GM18873 (cell line): Measurements from ENCODE around the gene MSL1.
A peak's percentile ranks its signal among the peaks of the same experiment; 100 is the strongest.

Experiments used
- ATAC-seq: cut with Tn5 transposase; IDR thresholded peaks from one replicate; pipeline ENCODE4 v1.9.1; 2021; ENCODE audit warnings: mild to moderate bottlenecking, moderate library complexity, moderate number of reproducible peaks; ENCODE audit not compliant: unreplicated experiment, low FRiP score

MSL1 gene

DNA sequence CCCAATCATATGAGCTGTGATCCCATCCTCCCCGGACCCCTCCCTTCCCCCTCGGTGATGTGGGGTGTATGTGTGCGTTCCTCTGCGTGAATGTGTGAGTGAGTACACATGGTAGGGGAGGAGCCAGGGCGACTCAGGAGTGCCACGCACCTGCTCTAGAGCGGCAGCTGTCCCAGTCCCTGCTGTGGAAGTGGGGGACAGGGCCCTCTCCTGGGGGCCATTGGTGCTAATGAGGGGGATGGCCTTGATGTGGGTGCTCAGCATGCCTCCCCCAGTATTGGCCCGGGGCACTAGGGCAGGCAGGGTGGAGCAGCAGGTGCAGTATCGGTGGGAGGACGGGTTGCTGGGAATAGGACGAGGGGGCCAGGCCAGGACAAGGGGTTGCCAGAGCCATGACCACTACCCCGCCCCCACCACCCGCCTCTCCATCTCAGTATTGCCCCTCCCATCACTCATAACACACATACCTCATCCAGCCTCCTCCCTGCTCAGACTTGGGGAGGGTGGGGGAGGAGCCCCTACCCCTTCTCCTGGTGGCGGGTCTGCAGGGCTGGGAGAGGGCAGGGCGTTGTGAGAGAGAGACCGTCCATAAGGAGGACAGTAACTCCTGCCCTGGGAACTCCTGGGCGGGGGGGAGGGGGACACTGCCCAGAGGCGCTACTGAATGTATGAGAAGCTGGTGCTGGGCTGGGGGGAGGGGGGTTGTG lies 29.9 kb upstream of the MSL1 start:
- no peak for ATAC-seq

DNA sequence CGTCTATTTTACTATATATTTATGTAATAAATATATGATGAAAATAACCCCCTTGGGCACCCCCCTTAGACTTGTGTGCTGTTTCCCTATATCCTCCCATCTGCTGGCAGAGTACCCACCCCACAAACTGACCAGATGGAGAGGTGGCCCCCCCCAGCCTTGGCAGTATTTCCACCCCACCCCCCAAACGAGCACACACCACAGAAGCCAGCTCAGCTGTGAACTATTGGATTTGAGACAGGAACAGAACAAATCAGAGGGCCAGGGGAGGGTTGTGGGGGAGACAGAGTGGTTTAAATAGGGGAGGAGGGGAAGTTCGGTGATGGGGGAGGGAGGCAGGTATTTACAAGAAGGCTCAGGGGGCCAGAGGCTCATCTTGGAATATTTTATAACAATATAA lies 29.2 kb upstream of the MSL1 start:
- ATAC-seq, result no peak

DNA sequence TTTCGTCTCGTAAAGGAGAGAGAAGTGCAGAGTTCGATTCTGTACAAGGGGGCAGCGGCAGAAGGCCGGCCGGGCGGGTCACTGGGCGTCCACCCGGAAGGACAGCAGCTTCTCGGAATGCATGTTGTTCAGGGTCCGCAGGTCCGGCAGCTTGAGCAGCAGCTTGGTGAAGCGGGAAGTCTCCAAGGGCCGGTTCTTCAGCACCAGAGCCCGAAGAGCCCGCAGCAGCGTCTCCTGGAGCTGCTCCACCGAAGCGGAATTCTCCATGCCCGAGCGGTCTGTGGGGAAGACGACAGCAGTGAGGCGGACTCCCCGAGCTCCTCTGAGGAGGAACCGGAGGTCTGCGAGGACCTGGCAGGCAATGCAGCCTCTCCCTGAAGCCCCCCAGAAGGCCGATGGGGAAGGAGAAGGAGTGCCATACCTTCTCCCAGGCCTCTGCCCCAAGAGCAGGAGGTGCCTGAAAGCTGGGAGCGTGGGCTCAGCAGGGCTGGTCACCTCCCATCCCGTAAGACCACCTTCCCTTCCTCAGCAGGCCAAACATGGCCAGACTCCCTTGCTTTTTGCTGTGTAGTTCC lies 28.7 kb upstream of the MSL1 start:
- no peak for ATAC-seq

DNA sequence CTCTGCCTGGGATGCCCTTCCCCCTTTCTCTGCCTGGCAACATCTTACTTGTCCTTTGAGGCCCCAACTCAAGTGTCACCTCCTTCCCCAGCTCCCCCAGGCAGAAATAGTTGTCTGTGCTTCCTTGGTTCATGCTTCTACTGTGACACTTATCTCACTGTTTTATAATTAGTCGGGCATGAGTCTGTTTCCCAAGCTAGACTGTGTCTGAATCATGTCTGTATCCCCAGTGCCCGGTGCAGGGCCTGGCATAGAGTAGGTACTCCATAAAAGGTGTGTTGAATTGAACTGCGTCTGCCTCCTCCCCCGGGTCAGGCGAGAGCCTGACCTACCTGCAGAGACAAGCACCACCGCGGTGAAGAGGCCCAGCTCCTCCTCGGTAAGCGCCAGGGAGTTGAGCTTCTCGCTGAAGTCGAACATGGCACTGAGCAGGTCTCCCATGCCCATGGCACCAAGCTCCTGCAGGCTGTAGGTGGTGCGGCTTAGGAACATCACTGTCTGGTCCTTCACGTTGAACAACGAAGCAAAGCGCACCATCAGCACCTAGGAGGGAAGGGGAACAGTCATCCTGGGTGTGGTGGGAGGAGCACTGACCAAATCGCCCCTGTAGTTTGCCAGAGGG lies 28.1 kb upstream of the MSL1 start:
- ATAC-seq, result no peak

DNA sequence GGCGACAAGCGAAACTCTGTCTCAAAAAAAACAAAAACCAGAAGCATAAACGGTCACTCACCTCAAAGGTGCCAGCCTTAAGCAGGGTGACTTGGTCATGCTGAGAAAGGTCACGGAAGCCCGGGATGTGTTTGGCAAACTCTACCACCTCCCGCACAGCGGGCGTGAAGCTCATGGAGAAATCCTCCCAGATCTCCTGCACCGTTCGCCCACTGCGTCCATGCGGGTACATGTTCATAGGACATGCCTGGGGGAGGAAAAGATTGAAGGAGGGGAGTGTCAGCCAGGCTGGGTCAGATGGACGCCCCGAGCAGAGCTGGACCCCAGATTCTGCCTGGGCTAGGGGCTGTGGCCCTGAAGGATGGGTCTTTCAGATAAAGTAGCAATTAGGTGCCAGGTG lies 26.9 kb upstream of the MSL1 start:
- no peak for ATAC-seq

DNA sequence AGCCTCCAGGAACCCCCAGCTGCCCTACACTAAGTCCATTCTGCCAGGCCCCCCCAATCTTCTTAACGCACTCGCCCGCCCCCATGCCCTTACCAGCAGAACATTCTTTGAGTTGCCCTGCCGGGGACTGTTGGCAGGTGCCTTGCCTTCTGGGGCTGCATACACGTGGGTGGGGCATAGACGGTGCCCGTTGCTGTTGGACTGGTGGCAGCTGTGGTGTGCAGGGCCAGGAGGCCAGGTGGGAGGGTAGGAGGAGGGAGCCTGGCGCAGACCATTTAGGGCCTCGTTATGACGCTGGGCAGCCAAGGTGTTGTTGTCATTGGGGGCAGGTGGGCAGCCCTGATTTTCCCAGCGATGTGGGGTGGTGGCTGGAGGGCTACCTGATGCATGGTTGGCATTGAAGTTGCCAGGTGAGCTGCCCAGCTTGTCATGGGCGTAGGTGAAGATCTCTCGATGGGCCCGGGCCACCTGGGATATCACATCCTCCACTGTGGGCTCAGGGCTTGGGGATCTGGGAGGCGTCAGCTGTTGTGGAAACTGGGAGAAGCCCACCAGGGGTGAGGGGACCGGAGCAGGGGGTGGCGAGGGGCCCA lies 26.3 kb upstream of the MSL1 start:
- ATAC-seq, result no peak

DNA sequence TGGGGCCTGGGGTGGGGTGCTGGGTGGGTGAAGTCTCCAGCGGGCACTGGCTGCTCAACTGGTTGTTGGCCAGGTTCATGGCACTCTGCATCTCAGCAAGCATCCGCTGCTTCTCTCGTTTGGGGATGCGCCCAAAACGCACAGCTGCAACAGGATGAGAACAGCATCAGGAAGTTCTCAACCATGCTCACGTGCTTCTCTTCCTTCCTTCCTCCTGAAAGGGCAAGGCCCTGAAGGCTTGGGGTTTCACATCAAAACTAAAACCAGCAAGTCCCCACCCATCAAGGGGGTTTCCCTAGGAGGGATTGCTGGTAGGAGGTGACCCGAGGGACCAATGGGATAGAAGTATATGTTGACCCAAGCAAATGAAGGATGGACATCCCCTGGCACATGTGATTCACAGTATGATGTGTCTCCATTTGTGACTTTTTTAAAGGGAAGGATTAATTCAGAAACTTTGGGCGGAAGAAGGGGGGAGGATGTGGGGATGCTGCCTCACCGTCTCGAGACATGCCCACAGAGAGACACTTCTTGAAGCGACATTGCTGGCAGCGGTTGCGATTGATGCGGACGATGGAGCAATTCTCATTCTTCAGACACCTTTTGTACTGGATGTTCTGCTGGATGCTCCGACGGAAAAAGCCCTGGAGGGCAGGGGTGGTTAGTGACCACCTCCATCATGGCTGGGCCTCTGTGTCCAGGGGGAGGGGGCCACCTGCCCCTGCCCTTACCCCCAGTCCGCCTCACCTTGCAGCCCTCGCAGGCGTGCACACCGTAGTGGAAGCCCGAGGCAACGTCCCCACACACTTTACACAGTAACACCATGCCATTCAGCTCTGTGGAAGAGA lies 25.6 kb upstream of the MSL1 start:
- ATAC-seq, result peak; percentile 60

DNA sequence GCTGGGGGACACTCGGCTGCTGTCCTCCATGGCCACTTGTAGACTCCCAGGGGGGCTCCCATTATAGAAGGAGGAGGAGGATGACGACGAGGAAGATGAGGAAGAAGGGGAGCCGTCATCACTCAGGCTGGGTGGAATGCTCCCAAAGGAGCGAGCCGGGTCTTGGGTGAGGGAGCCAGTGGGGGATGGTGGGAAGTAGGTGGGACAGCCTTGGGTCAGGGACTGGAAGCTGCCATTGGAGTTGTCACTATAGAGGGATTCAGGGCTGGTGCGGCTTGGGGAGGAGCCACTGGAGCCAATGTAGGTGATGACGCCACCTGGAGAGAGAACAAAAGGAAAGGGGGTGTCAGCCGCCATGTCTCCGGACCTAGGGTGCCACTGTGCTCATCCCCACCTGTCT lies 24.7 kb upstream of the MSL1 start:
- no peak for ATAC-seq

DNA sequence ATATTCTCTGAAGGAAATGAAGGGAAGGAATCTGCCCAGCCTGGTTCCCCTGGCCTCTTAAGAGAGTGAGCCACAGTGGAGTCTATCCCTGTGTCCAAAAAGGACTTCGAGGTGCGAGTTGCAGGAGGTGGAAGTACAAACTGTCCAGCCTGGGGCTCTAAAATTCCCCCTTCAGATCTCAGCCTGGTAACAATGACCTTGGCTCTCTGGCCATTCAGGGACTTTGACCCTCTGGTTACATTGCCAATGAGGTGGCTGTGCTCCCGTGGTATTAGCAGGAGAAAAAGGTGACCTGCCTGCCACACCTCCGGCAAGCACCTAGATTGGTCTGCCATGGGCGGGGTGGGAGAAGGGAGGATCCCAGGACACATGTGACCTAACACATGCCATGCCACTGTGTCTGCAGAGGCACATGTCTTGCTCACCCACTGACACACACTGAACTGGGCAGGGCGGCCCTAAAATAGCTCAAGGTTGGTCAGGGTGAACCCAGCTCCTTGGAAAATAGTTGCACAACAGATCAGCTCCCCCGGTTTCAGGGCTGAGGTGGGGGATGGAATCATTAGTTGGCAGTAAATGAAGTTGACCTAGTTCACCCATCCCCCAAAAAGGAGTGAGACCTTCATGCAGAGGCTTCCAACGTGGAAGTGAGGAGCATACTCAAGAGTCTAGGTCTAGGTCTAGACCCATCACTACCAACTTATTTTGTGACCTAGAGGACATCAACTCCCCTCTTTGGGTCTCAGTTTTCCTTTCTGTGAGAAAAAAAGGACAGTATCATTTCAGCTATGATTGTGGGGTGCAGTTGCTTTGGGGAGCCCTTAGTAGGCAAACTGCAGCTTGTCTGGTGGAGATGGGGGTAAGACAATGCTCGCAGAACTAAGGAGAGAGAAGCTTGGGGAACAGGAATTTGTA lies 23.6 kb upstream of the MSL1 start:
- no peak for ATAC-seq

DNA sequence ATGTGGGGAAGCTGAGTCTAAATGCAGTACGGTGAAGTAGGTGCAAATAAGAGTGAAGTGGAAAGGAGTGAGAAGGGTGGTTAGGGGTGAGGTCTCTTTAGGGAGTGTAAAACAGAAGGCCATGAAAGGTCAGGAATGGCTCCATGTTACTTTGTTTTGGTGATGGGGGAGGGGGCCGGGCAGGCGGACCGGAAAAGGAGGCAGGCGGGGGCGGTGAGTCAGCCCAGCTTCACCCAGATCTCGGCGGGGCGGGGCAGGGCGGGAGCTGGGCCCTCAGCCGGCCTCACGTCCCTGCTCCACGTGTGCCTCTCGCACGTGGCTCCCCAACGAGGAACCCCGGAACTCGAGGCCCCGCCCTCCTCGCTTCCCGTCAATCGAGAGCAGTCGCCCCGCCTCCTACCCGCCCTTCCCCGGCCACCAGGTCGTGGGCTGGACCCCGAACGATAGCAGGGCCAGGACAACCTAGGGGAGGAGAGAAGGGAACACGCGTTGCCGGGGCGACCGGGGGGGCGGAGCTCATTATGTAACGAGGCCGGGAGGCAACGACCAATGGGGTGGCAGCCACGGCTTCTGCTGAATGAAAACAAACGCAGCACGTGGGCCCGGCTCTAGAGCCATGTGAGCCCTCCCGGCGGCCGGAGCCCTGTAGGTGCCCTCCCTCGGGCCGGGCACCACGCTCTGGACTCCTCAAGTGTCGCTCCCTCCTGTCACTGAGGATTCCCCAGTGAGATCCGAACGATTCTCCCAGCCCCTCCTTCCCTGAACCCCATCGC lies 22.7 kb upstream of the MSL1 start:
- peak; percentile 51 for ATAC-seq

DNA sequence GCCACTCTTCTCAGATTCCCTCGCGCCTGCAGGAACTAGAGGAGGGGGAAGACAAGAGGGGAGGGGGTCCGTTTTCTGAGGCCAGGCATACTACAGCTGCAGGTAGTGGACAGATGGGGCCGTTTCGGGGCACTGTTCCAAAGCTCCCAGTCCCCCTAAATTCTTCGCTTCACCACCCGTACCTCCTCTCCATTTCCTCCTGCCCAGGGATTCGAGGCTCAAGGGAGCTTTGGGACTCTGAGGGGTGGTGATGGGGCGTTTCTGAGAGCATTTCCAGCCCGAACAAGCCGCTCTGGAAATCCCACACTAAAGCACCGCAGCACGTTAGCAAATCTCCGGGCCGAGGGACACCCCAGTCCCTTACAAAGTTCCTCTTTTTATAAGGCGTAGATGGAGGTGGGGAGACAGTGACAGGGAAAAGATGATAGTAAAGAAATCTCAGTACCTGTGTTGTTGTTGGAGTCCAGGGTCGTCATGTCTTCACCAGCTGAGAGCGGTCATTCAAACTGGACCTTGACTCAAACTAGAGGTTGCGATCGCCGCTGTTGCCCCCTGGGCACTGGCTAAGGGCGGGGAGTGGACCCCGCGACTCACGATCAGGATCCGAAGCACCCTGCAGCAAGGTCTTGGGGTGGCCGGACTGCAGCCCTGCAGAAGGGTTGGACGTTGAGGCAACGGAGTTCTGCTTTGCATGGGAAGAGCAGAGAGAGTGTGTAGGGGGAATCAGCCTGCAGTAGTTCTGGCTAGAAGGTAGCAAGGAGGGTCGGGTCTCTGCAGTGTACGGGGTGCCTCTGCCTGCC lies 22.0 kb upstream of the MSL1 start:
- no peak for ATAC-seq

DNA sequence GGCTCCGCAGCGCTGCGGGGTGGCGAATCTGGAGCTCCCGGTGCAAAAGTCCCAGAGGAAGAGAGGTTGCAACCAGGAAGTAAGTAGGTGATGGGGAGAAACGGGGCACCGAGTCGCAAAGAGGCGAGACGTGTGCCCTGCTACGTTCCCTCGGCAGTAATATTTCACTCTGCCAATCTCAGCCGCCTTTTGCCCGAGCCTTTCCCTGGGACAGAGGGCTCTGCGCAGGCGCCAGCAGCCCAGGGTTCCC lies 21.4 kb upstream of the MSL1 start, which contains the start of gene NR1D1:
TSS of gene NR1D1 (minus strand) at position 171 of the 250 bp plus-strand sequence. CDS start 495 bp downstream, outside the sequence.
- no peak for ATAC-seq

DNA sequence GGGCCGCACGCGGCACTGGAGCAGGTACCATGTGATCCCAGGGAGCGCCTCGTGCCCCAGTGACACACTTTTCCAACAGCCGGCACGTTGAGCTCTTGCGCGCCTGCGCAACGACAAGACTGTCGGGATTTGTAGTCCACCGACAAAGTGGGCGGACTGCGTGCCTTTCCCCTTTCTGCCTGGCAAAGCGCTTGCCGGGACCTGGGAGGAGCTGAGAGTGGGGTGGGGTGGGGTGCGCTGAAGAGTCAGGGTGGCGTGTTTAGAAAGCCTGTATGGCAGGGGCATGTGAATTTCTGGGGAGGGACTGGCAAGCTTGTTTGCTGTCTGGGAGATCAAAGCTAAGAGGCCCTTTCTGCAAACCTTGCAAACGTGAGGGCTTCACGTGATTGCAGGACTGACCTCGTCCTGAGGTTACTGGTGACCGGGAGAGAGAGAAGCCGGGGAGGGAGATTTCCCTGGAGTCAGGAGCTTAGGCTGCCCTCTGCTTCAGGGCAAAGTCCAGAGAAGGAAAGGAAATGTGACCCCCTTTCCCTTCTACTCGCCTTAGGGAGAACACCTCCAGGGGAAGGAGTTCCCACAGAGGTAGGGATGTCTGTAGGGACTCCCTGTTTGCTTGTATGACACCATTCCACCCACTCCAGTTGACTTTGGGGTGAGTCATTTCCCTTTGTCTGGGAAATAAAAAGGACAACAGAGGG lies 21.0 kb upstream of the MSL1 start:
- ATAC-seq, result no peak

DNA sequence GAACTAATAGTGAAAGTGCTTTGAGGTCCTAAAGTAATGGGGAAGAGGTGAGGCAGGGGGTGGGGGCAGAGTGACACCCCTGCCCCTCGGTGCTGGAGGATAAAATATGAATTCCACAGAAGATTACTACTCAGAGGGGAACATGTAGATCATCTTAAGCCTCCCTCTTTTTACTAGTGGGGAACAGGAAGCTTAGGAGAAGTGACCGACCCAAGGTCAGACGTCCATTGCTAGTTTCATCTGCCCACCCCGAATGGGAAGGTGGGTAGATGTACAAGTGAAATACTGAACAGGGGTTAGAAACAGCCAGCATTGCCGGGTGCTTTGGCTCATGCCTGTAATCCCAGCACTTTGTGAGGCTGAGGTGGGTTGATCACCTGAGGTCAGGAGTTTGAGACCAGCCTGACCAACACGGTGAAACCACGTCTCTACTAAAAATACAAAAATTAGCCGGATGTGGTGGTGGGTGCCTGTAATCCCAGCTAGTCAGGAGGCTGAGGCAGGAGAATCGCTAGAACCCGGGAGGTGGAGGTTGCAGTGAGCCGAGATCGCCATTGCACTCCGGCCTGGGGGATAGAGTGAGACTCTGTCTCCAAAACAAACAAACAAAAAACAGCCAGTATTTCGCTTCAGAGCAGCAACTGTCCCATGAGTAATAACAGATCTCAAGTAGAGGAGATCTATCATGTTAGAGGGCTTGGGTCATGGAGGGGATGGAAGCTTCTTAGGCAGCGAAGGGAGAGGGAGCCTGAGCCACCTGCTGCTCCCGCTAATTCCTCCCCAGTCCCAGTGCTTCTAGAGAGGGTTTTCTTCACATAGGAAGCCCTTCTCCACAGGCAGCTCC lies 20.2 kb upstream of the MSL1 start:
- ATAC-seq, result no peak

DNA sequence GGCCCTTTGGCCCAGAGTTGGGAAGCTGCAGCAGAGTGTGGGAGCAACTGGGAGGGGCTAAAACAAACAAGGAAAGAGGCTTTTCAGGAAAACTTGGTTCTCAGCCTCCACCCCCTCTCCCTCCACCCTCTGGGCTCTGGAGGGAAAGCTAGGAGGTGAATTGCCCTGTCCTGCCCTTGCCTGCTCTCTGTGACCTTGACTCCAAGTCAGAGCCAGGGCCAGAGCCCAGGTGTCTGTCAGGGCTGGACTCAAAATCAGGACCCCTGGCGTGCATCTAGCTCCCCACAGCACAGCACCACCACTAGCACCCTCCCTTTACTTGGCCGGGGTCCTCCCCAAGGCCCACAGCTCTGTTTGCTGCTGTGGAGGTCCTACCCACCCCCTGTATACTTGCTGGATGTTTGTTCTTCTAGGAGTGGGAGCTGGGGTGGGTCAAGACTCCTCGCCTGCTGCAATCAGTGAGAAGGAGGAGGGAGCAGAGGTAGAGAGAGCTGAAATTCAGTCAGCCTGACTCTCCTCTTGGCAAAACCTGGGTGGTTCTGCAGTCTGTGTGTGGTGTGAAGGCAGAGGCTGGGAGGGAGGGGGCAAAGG lies 18.6 kb upstream of the MSL1 start:
- ATAC-seq, result no peak

DNA sequence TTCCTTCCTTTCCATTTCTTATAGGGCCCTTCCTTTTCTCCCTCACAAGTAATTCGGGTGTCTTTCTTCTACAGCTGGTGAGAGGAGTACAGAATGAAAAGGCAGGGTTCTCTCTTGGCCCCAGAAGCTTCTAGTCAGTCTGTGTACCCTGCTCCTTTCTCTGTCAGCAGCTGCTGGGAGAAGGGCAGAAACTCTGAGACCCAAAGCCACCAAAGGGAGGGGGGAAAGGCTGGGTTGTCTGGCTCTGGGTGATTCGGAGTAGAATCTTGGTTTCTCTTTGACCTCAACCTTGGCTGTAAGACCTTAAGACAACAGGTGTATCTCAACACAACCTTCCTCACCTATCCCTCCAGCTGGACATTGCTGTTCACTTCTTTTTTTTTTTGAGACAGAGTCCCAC lies 18.1 kb upstream of the MSL1 start:
- no peak for ATAC-seq
